Neural cell (in vitro differentiated cells): ENCODE data around the gene RETREG1. TPM values are rescaled to one million over a fixed set of nuclear protein-coding genes. Genes with fewer than 3 reads are reported as not detected.
A peak's percentile ranks its signal among the peaks of the same experiment; 100 is the strongest.

Source experiments
- H2AFZ ChIP-seq: fragments of 200-600, 300-800 bp; sonication (generic), shearing (Covaris generic); 2 replicates; pipeline ENCODE4 v1.6.0; 2014; ENCODE audit warnings: low read depth, mild to moderate bottlenecking, antibody characterized with exemption, low read length, moderate library complexity
- H3F3A ChIP-seq: fragments of 200-600 bp; shearing (Covaris generic); 2 replicates; pipeline ENCODE4 v1.6.1; 2016; ENCODE audit warnings: mild to moderate bottlenecking, moderate library complexity, mixed read lengths, antibody characterized with exemption, low read length; ENCODE audit not compliant: insufficient read depth, poor library complexity, severe bottlenecking
- H3K27ac ChIP-seq: fragments of 200-600, 300-800 bp; sonication (generic), shearing (Covaris generic); 2 replicates; pipeline ENCODE4 v1.5.1; 2014; ENCODE audit warnings: mild to moderate bottlenecking, low read length, moderate library complexity
- H3K27me3 ChIP-seq: fragments of 300-800, 200-600 bp; sonication (generic), shearing (Covaris generic); 2 replicates; pipeline ENCODE4 v1.6.0; 2014; ENCODE audit warnings: mild to moderate bottlenecking, low read depth, low read length, moderate library complexity; ENCODE audit not compliant: insufficient read depth
- H3K36me3 ChIP-seq: fragments of 300-800, 200-600 bp; sonication (generic), shearing (Covaris generic); 2 replicates; pipeline ENCODE4 v1.5.1; 2014; ENCODE audit warnings: mild to moderate bottlenecking, antibody characterized with exemption, low read length, moderate library complexity; ENCODE audit not compliant: insufficient read depth
- H3K4me2 ChIP-seq: fragments of 300-800, 200-600 bp; sonication (generic), shearing (Covaris generic); 2 replicates; pipeline ENCODE4 v1.6.0; 2014; ENCODE audit warnings: mild to moderate bottlenecking, low read length
- H3K4me3 ChIP-seq: fragments of 300-800, 200-600 bp; sonication (generic), shearing (Covaris generic); 2 replicates; pipeline ENCODE4 v1.5.1; 2014; ENCODE audit warnings: mild to moderate bottlenecking, low read length, moderate library complexity
- H3K79me2 ChIP-seq: fragments of 200-600 bp; shearing (Covaris generic); replicated peaks from 2 replicates; pipeline ENCODE4 v1.6.0; 2014; ENCODE audit warnings: mild to moderate bottlenecking, low read length, moderate library complexity; ENCODE audit not compliant: insufficient read depth
- H3K9ac ChIP-seq: fragments of 300-800, 200-600 bp; sonication (generic), shearing (Covaris generic); 2 replicates; pipeline ENCODE4 v1.6.1; 2016; ENCODE audit warnings: mild to moderate bottlenecking, low read length, mixed read lengths
- H3K9me2 ChIP-seq: fragments of 200-600 bp; shearing (Covaris generic); 2 replicates; pipeline ENCODE4 v1.6.1; 2016; ENCODE audit warnings: mild to moderate bottlenecking, low read length, mixed read lengths; ENCODE audit not compliant: insufficient read depth
- H3K9me3 ChIP-seq: fragments of 200-600, 300-800 bp; sonication (generic), shearing (Covaris generic); 2 replicates; pipeline ENCODE4 v1.6.1; 2016; ENCODE audit warnings: mild to moderate bottlenecking, mixed run types, low read length, moderate library complexity, mixed read lengths
- H4K20me1 ChIP-seq: fragments of 200-600 bp; shearing (Covaris generic); 2 replicates; pipeline ENCODE4 v1.6.1; 2016; ENCODE audit warnings: mild to moderate bottlenecking, mixed run types; ENCODE audit not compliant: insufficient read depth
- CTCF ChIP-seq: fragments of 450-650 bp; IDR thresholded peaks from 2 replicates; pipeline ENCODE4 v1.5.1; 2014; ENCODE audit warnings: antibody characterized with exemption, mild to moderate bottlenecking, moderate library complexity; ENCODE audit not compliant: poor library complexity, severe bottlenecking
- MXI1 ChIP-seq: fragments of 450-650 bp; conservative IDR thresholded peaks from 2 replicates; pipeline ENCODE4 v1.6.1; 2014; ENCODE audit warnings: antibody characterized with exemption, mild to moderate bottlenecking; ENCODE audit not compliant: poor library complexity, severe bottlenecking
- POLR2AphosphoS5 ChIP-seq: IDR thresholded peaks from 2 replicates; pipeline ENCODE4 v1.6.1; 2012
- RAD21 ChIP-seq: fragments of 450-650 bp; conservative IDR thresholded peaks from 2 replicates; pipeline ENCODE4 v1.6.1; 2014; ENCODE audit warnings: antibody characterized with exemption, mild to moderate bottlenecking, moderate library complexity
- REST ChIP-seq: IDR thresholded peaks from 2 replicates; pipeline ENCODE4 v1.6.1; 2012; ENCODE audit warnings: borderline replicate concordance
- TAF1 ChIP-seq: IDR thresholded peaks from 2 replicates; pipeline ENCODE4 v1.6.1; 2012; ENCODE audit warnings: low read depth
- polyA plus RNA-seq: library from polyadenylated mRNA; depleted of rRNA; stranded (reverse); fragments of >200 nt; gene quantifications from 2 replicates; pipeline ENCODE4 v1.2.3, GENCODE V29; 2014

Gene RETREG1
- polyA plus RNA-seq, 1 donor from 2014 or later: 25.4 TPM

- Histone ChIP-seq H3K79me2 (no peaks in the 10 kb centered on the region), H3K9me2 (no peaks in the 10 kb centered on the region), H3K4me3 (no peak overlapping the region), H3F3A (no peaks in the 10 kb centered on the region), H3K9ac (no peak overlapping the region), H3K9me3 (no peaks in the 10 kb centered on the region), H2AFZ (no peak overlapping the region), H3K4me2 (no peak overlapping the region), H3K36me3 (no peaks in the 10 kb centered on the region), H3K27me3 (no peaks in the 10 kb centered on the region), H4K20me1 (no peaks in the 10 kb centered on the region), H3K27ac (no peak overlapping the region)
- no peak for TF ChIP-seq CTCF
- no peak for TF ChIP-seq REST
These were observed 37.5 kb downstream of the RETREG1 start for GRCh38 chr5:16579142-16579847.

GRCh38 chr5:16578474-16578883 lies 38.3 kb downstream of the RETREG1 start:
- Histone ChIP-seq H2AFZ (no peak overlapping the region), H3K27me3 (no peaks in the 10 kb centered on the region), H3K4me2 (no peak overlapping the region), H3K4me3 (no peak overlapping the region), H3K27ac (no peak overlapping the region), H3K9ac (no peak overlapping the region), H3K36me3 (no peaks in the 10 kb centered on the region), H3K9me3 (no peaks in the 10 kb centered on the region), H3F3A (no peaks in the 10 kb centered on the region), H3K79me2 (no peaks in the 10 kb centered on the region), H3K9me2 (no peaks in the 10 kb centered on the region), H4K20me1 (no peaks in the 10 kb centered on the region)
- TF ChIP-seq POLR2AphosphoS5 (peak; percentile 61), RAD21 (no peak), MXI1 (no peak), CTCF (no peak), REST (peak; percentile 97), TAF1 (no peak)
